Lower lobe of right lung (tissue), 2 donors: ENCODE measurements around the gene MYBPHL. TPM values are rescaled to one million over a fixed set of nuclear protein-coding genes. Genes with fewer than 3 reads are reported as not detected.

ENCODE experiments used
- ATAC-seq, 2 donors: fragments of 200-7000 bp; cut with Tn5 transposase; one replicate each; pipeline ENCODE4 v1.9.1; 2020 to 2022; ENCODE audit warnings: mild to moderate bottlenecking in 2 of 2, moderate library complexity in 2 of 2
- DNase-seq: peaks from one replicate; pipeline ENCODE4 v3.0.0-alpha.2; 2020
- H3K27ac ChIP-seq: fragments of 200-600 bp; one replicate; pipeline ENCODE4 v1.8.0; 2022
- H3K27me3 ChIP-seq: fragments of 200-600 bp; one replicate; pipeline ENCODE4 v1.8.0; 2022; ENCODE audit warnings: low read depth
- H3K36me3 ChIP-seq: fragments of 200-600 bp; one replicate; pipeline ENCODE4 v1.8.0; 2022; ENCODE audit warnings: mild to moderate bottlenecking
- H3K4me1 ChIP-seq: fragments of 200-600 bp; one replicate; pipeline ENCODE4 v1.8.0; 2022
- H3K4me3 ChIP-seq: fragments of 200-600 bp; one replicate; pipeline ENCODE4 v1.8.0; 2022; ENCODE audit warnings: mild to moderate bottlenecking
- H3K9me3 ChIP-seq: fragments of 200-600 bp; one replicate; pipeline ENCODE4 v1.8.0; 2022
- CTCF ChIP-seq: fragments of 200-600 bp; IDR thresholded peaks from one replicate; pipeline ENCODE4 v1.8.0; 2022; ENCODE audit warnings: antibody characterized with exemption, mild to moderate bottlenecking
- intact Hi-C: fragments of 100-400 bp; cut with DNase I; formaldehyde crosslinking; loops from one replicate; pipeline ENCODE4 v1.11.0; 2022
- total RNA-seq: library from RNA; stranded (reverse); fragmentation: NEBNext Ultra II Directional; extraction: Animal tissue kit (Norgen Biotek cat#: 25700); gene quantifications from one replicate; pipeline ENCODE4 v1.2.1, GENCODE V29; 2021
- donor health status: DM: no; HTN: yes; CAD: no; lungs with severe emphysema.

MYBPHL gene
- total RNA-seq, 1 donor from 2014 or later: 2.8 TPM

DNA sequence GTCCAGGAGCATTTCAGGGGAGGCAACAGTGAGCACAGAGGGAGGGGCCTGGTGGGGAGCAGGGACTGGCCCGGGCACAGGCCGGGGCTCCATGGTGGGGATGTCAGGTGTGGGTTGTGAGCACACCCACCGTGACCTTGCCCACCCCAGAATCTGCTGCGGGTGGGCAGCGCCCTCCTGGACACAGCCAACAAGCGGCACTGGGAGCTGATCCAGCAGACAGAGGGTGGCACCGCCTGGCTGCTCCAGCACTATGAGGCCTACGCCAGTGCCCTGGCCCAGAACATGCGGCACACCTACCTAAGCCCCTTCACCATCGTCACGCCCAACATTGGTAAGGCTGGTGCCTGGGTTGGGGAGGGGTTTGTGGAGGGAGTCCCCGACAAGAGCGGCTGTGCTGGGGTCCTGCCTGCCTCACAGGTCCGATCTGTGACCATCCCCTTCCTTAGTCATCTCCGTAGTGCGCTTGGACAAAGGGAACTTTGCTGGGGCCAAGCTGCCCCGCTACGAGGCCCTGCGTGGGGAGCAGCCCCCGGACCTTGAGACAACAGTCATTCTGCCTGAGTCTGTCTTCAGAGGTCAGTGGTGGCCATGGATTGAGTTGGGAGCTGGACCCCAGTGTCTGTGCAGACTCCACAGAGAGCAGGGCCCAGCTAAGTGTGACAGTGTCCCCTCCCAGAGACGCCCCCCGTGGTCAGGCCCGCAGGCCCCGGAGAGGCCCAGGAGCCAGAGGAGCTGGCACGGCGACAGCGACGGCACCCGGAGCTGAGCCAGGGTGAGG is 38.2 kb downstream of the MYBPHL start:
- Histone ChIP-seq H3K27ac (no peak overlapping the region), H3K4me3 (no peak overlapping the region), H3K4me1 (peaks cover 8% of the 10 kb centered on the region), H3K36me3 (no peaks in the 10 kb centered on the region), H3K9me3 (no peaks in the 10 kb centered on the region), H3K27me3 (no peaks in the 10 kb centered on the region)
- DNase-seq (no peak), ATAC-seq (no peak)
- no peak for TF ChIP-seq CTCF
- intact Hi-C loops: no loop called here

DNA sequence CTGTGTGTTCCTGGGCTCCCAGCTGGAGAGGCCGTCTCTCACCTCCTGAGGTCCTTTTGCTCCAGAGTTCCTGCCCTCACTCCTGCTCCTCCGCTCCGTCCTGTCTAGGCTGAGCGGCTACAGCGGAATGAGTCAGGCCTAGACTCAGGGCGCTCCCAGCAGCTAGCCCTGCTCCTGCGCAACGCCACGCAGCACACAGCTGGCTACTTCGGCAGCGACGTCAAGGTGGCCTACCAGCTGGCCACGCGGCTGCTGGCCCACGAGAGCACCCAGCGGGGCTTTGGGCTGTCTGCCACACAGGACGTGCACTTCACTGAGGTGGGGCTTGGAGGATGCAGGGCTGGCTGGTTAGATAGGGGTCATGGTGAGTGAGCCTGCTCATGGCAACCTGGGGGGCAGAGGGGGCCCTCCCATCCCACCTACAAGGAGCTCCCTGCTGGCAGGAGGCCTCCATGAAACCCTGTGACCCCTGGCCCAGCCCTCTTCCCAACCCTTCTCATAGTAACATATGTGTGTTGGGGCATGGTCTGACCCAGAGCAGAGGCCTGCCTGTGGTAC is 39.0 kb downstream of the MYBPHL start:
- Histone ChIP-seq H3K4me3 (no peak overlapping the region), H3K4me1 (peaks cover 8% of the 10 kb centered on the region), H3K9me3 (no peaks in the 10 kb centered on the region), H3K27ac (no peak overlapping the region), H3K36me3 (no peaks in the 10 kb centered on the region), H3K27me3 (no peaks in the 10 kb centered on the region)
- intact Hi-C loops: no loop called here
- TF ChIP-seq CTCF: no peak
- DNase-seq (peak; percentile 42), ATAC-seq (no peak)

GRCh38 chr1:109266965-109267364 is 39.8 kb downstream of the MYBPHL start:
- Histone ChIP-seq H3K36me3 (no peaks in the 10 kb centered on the region), H3K4me1 (peaks cover 8% of the 10 kb centered on the region), H3K4me3 (no peak overlapping the region), H3K27ac (no peak overlapping the region), H3K27me3 (no peaks in the 10 kb centered on the region), H3K9me3 (no peaks in the 10 kb centered on the region)
- no peak for TF ChIP-seq CTCF
- no peak for DNase-seq
- intact Hi-C loops: no loop called here
- ATAC-seq: no peak

DNA sequence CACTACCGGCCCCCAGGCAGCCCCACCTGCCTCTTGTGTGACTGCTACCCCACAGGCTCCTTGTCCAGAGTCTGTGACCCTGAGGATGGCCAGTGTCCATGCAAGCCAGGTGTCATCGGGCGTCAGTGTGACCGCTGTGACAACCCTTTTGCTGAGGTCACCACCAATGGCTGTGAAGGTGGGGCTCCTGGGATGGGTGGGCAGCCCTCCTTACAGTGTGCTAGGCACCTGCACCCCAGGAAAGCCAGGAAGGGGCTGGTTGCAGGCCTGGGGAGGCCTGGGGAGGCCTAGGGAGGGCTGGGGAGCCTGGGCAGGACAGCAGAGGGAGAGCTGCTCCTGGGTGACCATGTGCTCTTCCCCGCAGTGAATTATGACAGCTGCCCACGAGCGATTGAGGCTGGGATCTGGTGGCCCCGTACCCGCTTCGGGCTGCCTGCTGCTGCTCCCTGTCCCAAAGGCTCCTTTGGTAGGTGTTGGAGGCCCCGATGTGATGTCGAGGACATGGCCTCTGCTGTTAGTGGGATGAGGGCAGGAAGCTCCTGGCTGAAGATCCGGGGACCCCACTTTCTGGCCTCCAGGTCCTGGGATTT is 41.0 kb downstream of the MYBPHL start:
- intact Hi-C loops: no loop called here
- ATAC-seq: no peak
- Histone ChIP-seq H3K27me3 (no peaks in the 10 kb centered on the region), H3K27ac (no peak overlapping the region), H3K36me3 (no peaks in the 10 kb centered on the region), H3K9me3 (no peaks in the 10 kb centered on the region), H3K4me1 (peaks cover 8% of the 10 kb centered on the region), H3K4me3 (no peak overlapping the region)
- no peak for TF ChIP-seq CTCF
- DNase-seq: no peak

DNA sequence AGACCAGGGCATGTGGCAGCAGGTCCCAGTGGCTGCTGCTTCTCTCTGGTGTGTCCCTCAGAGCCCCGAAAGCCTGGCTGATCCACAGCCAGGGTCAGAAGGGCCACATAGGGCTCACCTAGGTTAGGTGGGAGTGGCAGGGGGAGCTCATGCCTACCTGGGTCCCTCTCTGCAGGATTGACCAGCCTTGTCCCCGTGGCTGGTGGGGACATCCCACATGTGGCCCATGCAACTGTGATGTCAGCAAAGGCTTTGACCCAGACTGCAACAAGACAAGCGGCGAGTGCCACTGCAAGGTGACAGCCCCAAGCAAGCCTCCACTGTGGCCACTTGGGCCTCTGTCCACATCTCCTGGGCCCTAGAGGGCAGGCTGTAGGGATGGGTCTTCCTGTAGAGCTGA is 41.8 kb downstream of the MYBPHL start:
- no peaks in the 10 kb centered on the region for H3K9me3 ChIP-seq
- no peak for TF ChIP-seq CTCF
- DNase-seq (no peak), ATAC-seq (no peak)
- no peaks in the 10 kb centered on the region for H3K36me3 ChIP-seq
- H3K4me3 ChIP-seq: no peak overlapping the region
- intact Hi-C loops: no loop called here
- peaks cover 8% of the 10 kb centered on the region for H3K4me1 ChIP-seq
- H3K27ac ChIP-seq: no peak overlapping the region
- no peaks in the 10 kb centered on the region for H3K27me3 ChIP-seq
